CD14-positive monocyte (primary cell): ENCODE results near the gene BIRC3. TPM values are rescaled to one million over a fixed set of nuclear protein-coding genes. Genes with fewer than 3 reads are reported as not detected.
A peak's percentile ranks its signal among the peaks of the same experiment; 100 is the strongest.

Experiments
- DNase-seq, 3 donors: peaks; one replicate each; pipeline ENCODE4 v3.0.0-alpha.2; 2011 to 2022
- H2AFZ ChIP-seq: 2 replicates; pipeline ENCODE4 v1.6.0; 2012; ENCODE audit warnings: mild to moderate bottlenecking, low read depth, low read length, inconsistent platforms; ENCODE audit not compliant: insufficient read depth, poor library complexity, severe bottlenecking
- H3K27ac ChIP-seq, 2 donors: 1 replicate in 1 of 2; 2 replicates in 1 of 2; pipeline ENCODE4 v1.5.1; 2012 to 2013; ENCODE audit warnings: low read length in 2 of 2, control low read depth in 1 of 2, inconsistent platforms in 1 of 2, low read depth in 1 of 2, mild to moderate bottlenecking in 1 of 2
- H3K27me3 ChIP-seq, 2 donors: one replicate each; pipeline versions ENCODE4 v1.6.0 to v1.6.1; 2011 to 2013; ENCODE audit warnings: low read length in 2 of 2; ENCODE audit not compliant: control insufficient read depth in 2 of 2, insufficient read depth in 2 of 2
- H3K36me3 ChIP-seq, 2 donors: replicated peaks in 1 of 2; 1 replicate in 1 of 2; 2 replicates in 1 of 2; pipeline versions ENCODE4 v1.5.1 to v1.6.1; 2012 to 2013; ENCODE audit warnings: low read length in 2 of 2, control low read depth in 1 of 2, inconsistent platforms in 1 of 2, mild to moderate bottlenecking in 1 of 2; ENCODE audit not compliant: insufficient read depth in 2 of 2, control insufficient read depth in 1 of 2
- H3K4me1 ChIP-seq, 2 donors: 1 replicate in 1 of 2; 2 replicates in 1 of 2; pipeline versions ENCODE4 v1.5.1 to v1.6.1; 2012 to 2013; ENCODE audit warnings: low read length in 2 of 2, control low read depth in 1 of 2, inconsistent platforms in 1 of 2, mild to moderate bottlenecking in 1 of 2, moderate library complexity in 1 of 2; ENCODE audit not compliant: insufficient read depth in 2 of 2, control insufficient read depth in 1 of 2
- H3K4me2 ChIP-seq: replicated peaks from 2 replicates; pipeline ENCODE3; 2012; ENCODE audit warnings: low read length, moderate library complexity, mild to moderate bottlenecking; ENCODE audit not compliant: poor library complexity, severe bottlenecking; ENCODE audit errors: extremely low read depth
- H3K4me3 ChIP-seq, 3 experiments: fragments of 200-600 bp in 1 of 3; sonication (generic) in 1 of 3; replicated peaks in 1 of 3; 1 replicate in 2 of 3; 2 replicates in 1 of 3; pipeline ENCODE4 v1.5.1; 2011 to 2013; ENCODE audit warnings: low read length in 3 of 3, mild to moderate bottlenecking in 3 of 3, control low read depth in 2 of 3, low read depth in 2 of 3, inconsistent platforms in 1 of 3, moderate library complexity in 1 of 3
- H3K79me2 ChIP-seq: 2 replicates; pipeline ENCODE4 v1.6.0; 2012; ENCODE audit warnings: mild to moderate bottlenecking, control low read depth, inconsistent platforms, low read length, moderate library complexity; ENCODE audit not compliant: insufficient read depth
- H3K9ac ChIP-seq: 2 replicates; pipeline ENCODE4 v1.6.0; 2017; ENCODE audit warnings: low read length, mild to moderate bottlenecking; ENCODE audit not compliant: insufficient read depth, poor library complexity, severe bottlenecking
- H3K9me3 ChIP-seq, 2 donors: replicated peaks in 1 of 2; 1 replicate in 1 of 2; 2 replicates in 1 of 2; pipeline versions ENCODE4 v1.5.1 to v1.6.1; 2012 to 2013; ENCODE audit warnings: low read length in 2 of 2, control low read depth in 1 of 2; ENCODE audit not compliant: control insufficient read depth in 1 of 2, insufficient read depth in 1 of 2
- H4K20me1 ChIP-seq: 2 replicates; pipeline ENCODE4 v1.6.0; 2012; ENCODE audit warnings: mild to moderate bottlenecking, low read length, control low read depth, moderate library complexity; ENCODE audit not compliant: insufficient read depth
- H3K27ac Mint-ChIP-seq, 7 donors: one replicate each; pipeline ENCODE4 v1.8.0; 2020; ENCODE audit warnings: mild to moderate bottlenecking in 7 of 7, mixed read lengths in 7 of 7, moderate library complexity in 6 of 7, inconsistent platforms in 2 of 7
- H3K27me3 Mint-ChIP-seq, 3 donors: one replicate each; pipeline ENCODE4 v1.8.0; 2021 to 2022; ENCODE audit warnings: low read depth in 3 of 3, mild to moderate bottlenecking in 3 of 3, mixed read lengths in 3 of 3, moderate library complexity in 3 of 3, inconsistent platforms in 1 of 3
- H3K36me3 Mint-ChIP-seq, 2 donors: one replicate each; pipeline ENCODE4 v1.8.0; 2020; ENCODE audit warnings: mixed read lengths in 2 of 2, inconsistent platforms in 1 of 2, mild to moderate bottlenecking in 1 of 2
- H3K4me1 Mint-ChIP-seq: one replicate; pipeline ENCODE4 v1.8.0; 2020; ENCODE audit warnings: mild to moderate bottlenecking, mixed read lengths
- H3K4me3 Mint-ChIP-seq, 2 donors: one replicate each; pipeline ENCODE4 v1.8.0; 2020; ENCODE audit warnings: mild to moderate bottlenecking in 2 of 2, mixed read lengths in 2 of 2, moderate library complexity in 1 of 2
- H3K9me3 Mint-ChIP-seq, 7 donors: one replicate each; pipeline ENCODE4 v1.8.0; 2020 to 2022; ENCODE audit warnings: mixed read lengths in 7 of 7, mild to moderate bottlenecking in 6 of 7, moderate library complexity in 6 of 7, inconsistent platforms in 2 of 7
- CTCF ChIP-seq: fragments of 200-600 bp; IDR thresholded peaks from one replicate; pipeline ENCODE4 v1.8.0; 2022; ENCODE audit warnings: antibody characterized with exemption, mild to moderate bottlenecking
- WGBS: methylation state at CpG from one replicate; pipeline ENCODE4 v1.1.5; 2013; ENCODE audit warnings: missing lambda C conversion rate; ENCODE audit not compliant: insufficient coverage; 5-methylcytosine and 5-hydroxymethylcytosine counted together
- intact Hi-C, 2 donors: fragments of 100-400 bp; cut with micrococcal nuclease; formaldehyde crosslinking; loops; one replicate each; pipeline versions ENCODE4 v1.15.0 to v1.15.1; 2023
- polyA plus RNA-seq, 3 donors: library from polyadenylated mRNA; depleted of rRNA in 1 of 3; unstranded in 2 of 3; stranded (reverse) in 1 of 3; fragments of 300-500 nt in 2 of 3; fragments of >200 nt in 1 of 3; fragmentation: Illumina TruSeq in 2 of 3; gene quantifications; 1 replicate in 2 of 3; 2 replicates in 1 of 3; pipeline ENCODE4 v1.2.3, GENCODE V29; 2012 to 2021

The BIRC3 gene
- polyA plus RNA-seq, 3 donors = 3.0 to 9.8 (median 9.5) TPM

GRCh38 chr11:102305352-102306047, 11.8 kb upstream of the BIRC3 start:
- Mint-ChIP-seq H3K27me3 (peaks cover under 1 to 5% (median 1%) of the 10 kb centered on the region in 3 donors), H3K27ac (peak overlapping the region in 2 of 7 donors; percentile 30 to 33), H3K9me3 (peaks cover 0 to 11% (median 6%) of the 10 kb centered on the region in 7 donors), H3K4me1 (peaks cover 31% of the 10 kb centered on the region), H3K4me3 (no peak overlapping the region), H3K36me3 (no peaks in the 10 kb centered on the region)
- no peaks in the 10 kb centered on the region for H3K36me3 ChIP-seq
- H3K27ac ChIP-seq = no peak overlapping the region
- no peaks in the 10 kb centered on the region for H4K20me1 ChIP-seq
- no peaks in the 10 kb centered on the region for H3K27me3 ChIP-seq
- H3K9ac ChIP-seq = no peak overlapping the region
- no peak overlapping the region for H2AFZ ChIP-seq
- no peak overlapping the region for H3K4me2 ChIP-seq
- DNase-seq = no peak
- H3K79me2 ChIP-seq = no peaks in the 10 kb centered on the region
- H3K4me3 ChIP-seq = no peak overlapping the region
- intact Hi-C loops = no loop called here
- TF ChIP-seq CTCF = no peak
- H3K9me3 ChIP-seq = peaks cover 0 to 8% of the 10 kb centered on the region in 2 donors
- no CpG with 5 or more reads among the region's 3 CpGs for WGBS
- peaks cover 36 to 43% of the 10 kb centered on the region in 2 donors for H3K4me1 ChIP-seq

GRCh38 chr11:102306048-102306597, 11.2 kb upstream of the BIRC3 start:
- H4K20me1 ChIP-seq = no peaks in the 10 kb centered on the region
- H3K9me3 Mint-ChIP-seq = peaks cover 0 to 11% (median 5%) of the 10 kb centered on the region in 7 donors
- H3K9ac ChIP-seq = no peak overlapping the region
- no peaks in the 10 kb centered on the region for H3K27me3 ChIP-seq
- peaks cover 31% of the 10 kb centered on the region for H3K4me1 Mint-ChIP-seq
- no peak overlapping the region for H2AFZ ChIP-seq
- H3K4me2 ChIP-seq = no peak overlapping the region
- 75% methylated on average over 2 of the region's 5 CpGs for WGBS
- no peak for DNase-seq
- peak overlapping the region in 3 of 7 donors; percentile 30 to 89 (median 33) for H3K27ac Mint-ChIP-seq
- no peaks in the 10 kb centered on the region for H3K36me3 ChIP-seq
- H3K4me3 Mint-ChIP-seq = no peak overlapping the region
- no peaks in the 10 kb centered on the region for H3K36me3 Mint-ChIP-seq
- no peak overlapping the region for H3K4me3 ChIP-seq
- peaks cover 0 to 8% of the 10 kb centered on the region in 2 donors for H3K9me3 ChIP-seq
- no peaks in the 10 kb centered on the region for H3K79me2 ChIP-seq
- no peak overlapping the region for H3K27ac ChIP-seq
- peaks cover 36 to 43% of the 10 kb centered on the region in 2 donors for H3K4me1 ChIP-seq
- TF ChIP-seq CTCF = no peak
- peaks cover 0 to 5% (median 1%) of the 10 kb centered on the region in 3 donors for H3K27me3 Mint-ChIP-seq
- intact Hi-C loops = no loop called here
